MM.1S (cell line): Measurements from ENCODE around the gene ZNF568.

Experiments
- DNase-seq: peaks from one replicate; pipeline ENCODE4 v3.0.0-alpha.2; 2015
- H2AFZ ChIP-seq: fragments of 300-600 bp; sonication (generic); 2 replicates; pipeline ENCODE4 v1.6.0; 2016; ENCODE audit warnings: antibody characterized with exemption, low read length
- H3F3A ChIP-seq: fragments of 300-600 bp; sonication (generic); 2 replicates; pipeline ENCODE4 v1.6.1; 2016; ENCODE audit warnings: mild to moderate bottlenecking, antibody characterized with exemption, low read length, moderate library complexity, mixed read lengths; ENCODE audit not compliant: insufficient read depth
- H3K27ac ChIP-seq: fragments of 300-600 bp; sonication (generic); 2 replicates; pipeline ENCODE4 v1.5.1; 2016; ENCODE audit warnings: mild to moderate bottlenecking, low read length
- H3K27me3 ChIP-seq: fragments of 300-600 bp; sonication (generic); replicated peaks from 2 replicates; pipeline ENCODE4 v1.6.0; 2016; ENCODE audit warnings: low read length; ENCODE audit not compliant: insufficient read depth
- H3K36me3 ChIP-seq: fragments of 300-600 bp; sonication (generic); replicated peaks from 2 replicates; pipeline ENCODE4 v1.6.1; 2016; ENCODE audit warnings: mild to moderate bottlenecking, low read length, mixed read lengths; ENCODE audit not compliant: insufficient read depth
- H3K4me1 ChIP-seq: fragments of 300-600 bp; sonication (generic); 2 replicates; pipeline ENCODE4 v1.6.1; 2016; ENCODE audit warnings: low read length, mixed read lengths
- H3K4me2 ChIP-seq: fragments of 300-600 bp; sonication (generic); 2 replicates; pipeline ENCODE4 v1.6.0; 2016; ENCODE audit warnings: low read depth, low read length
- H3K4me3 ChIP-seq: fragments of 300-600 bp; sonication (generic); 2 replicates; pipeline ENCODE4 v1.5.1; 2016; ENCODE audit warnings: low read length, mixed read lengths
- H3K79me2 ChIP-seq: fragments of 300-600 bp; sonication (generic); 2 replicates; pipeline ENCODE4 v1.6.1; 2016; ENCODE audit warnings: mixed run types, low read length, mixed read lengths
- H3K9ac ChIP-seq: fragments of 300-600 bp; sonication (generic); 2 replicates; pipeline ENCODE4 v1.6.1; 2016; ENCODE audit warnings: low read length, mixed read lengths
- H3K9me2 ChIP-seq: fragments of 300-600 bp; sonication (generic); replicated peaks from 2 replicates; pipeline ENCODE4 v1.6.1; 2016; ENCODE audit warnings: mild to moderate bottlenecking, low read length, mixed read lengths; ENCODE audit not compliant: insufficient read depth
- H3K9me3 ChIP-seq: fragments of 300-600 bp; sonication (generic); replicated peaks from 2 replicates; pipeline ENCODE4 v1.6.1; 2016; ENCODE audit warnings: mild to moderate bottlenecking, low read length, mixed read lengths; ENCODE audit not compliant: insufficient read depth
- H4K20me1 ChIP-seq: fragments of 300-600 bp; sonication (generic); 2 replicates; pipeline ENCODE4 v1.6.1; 2016; ENCODE audit warnings: mild to moderate bottlenecking, low read length, moderate library complexity, mixed read lengths; ENCODE audit not compliant: insufficient read depth
- EZH2 ChIP-seq: fragments of 300-600 bp; sonication (generic); optimal IDR thresholded peaks from 2 replicates; pipeline ENCODE3; 2017; ENCODE audit warnings: low read depth, mild to moderate bottlenecking, antibody characterized with exemption, low read length, mixed read lengths
- EZH2phosphoT487 ChIP-seq: fragments of 300-600 bp; sonication (generic); IDR thresholded peaks from 2 replicates; pipeline ENCODE4 v1.6.1; 2018; ENCODE audit warnings: antibody characterized with exemption, low read length
- TF ChIP-seq, protein P1 (sequence below): fragments of 300-600 bp; sonication (generic); IDR thresholded peaks from 2 replicates; pipeline ENCODE4 v1.5.1; 2016; ENCODE audit warnings: antibody characterized with exemption, low read length, mixed read lengths

Gene ZNF568

DNA sequence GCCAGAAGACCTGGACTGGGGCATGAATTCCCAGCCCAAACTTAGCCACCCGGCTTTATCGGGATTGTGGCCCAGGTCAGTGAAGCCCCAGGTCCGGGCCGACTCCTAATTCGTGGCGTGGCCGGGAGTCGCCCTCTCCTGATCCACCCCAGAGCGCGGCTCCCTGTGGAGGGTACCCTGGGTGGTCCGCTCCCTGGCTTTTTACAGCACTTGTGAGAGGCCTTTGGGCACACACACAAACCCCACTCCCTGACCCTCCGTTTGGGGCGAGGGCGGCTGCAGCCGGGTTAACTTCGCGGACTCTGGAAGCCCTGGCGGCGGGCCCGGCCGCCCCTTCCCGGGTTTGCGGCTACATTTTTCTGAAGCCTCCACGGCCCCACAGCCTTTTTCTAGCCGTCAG, 56.4 kb downstream of the ZNF568 start:
- Histone ChIP-seq H4K20me1 (no peaks in the 10 kb centered on the region), H3K9me2 (no peaks in the 10 kb centered on the region), H3K27me3 (no peaks in the 10 kb centered on the region), H3K4me1 (no peaks in the 10 kb centered on the region), H3K4me3 (no peak overlapping the region), H2AFZ (no peak overlapping the region), H3F3A (no peaks in the 10 kb centered on the region), H3K9ac (no peak overlapping the region), H3K36me3 (no peaks in the 10 kb centered on the region), H3K79me2 (no peaks in the 10 kb centered on the region), H3K9me3 (0 out of 2 replicates have a peak, but pooled peaks cover 2% of the 10 kb centered on the region), H3K4me2 (no peak overlapping the region), H3K27ac (no peak overlapping the region)
- no peak for DNase-seq
- TF ChIP-seq, protein P1, sequence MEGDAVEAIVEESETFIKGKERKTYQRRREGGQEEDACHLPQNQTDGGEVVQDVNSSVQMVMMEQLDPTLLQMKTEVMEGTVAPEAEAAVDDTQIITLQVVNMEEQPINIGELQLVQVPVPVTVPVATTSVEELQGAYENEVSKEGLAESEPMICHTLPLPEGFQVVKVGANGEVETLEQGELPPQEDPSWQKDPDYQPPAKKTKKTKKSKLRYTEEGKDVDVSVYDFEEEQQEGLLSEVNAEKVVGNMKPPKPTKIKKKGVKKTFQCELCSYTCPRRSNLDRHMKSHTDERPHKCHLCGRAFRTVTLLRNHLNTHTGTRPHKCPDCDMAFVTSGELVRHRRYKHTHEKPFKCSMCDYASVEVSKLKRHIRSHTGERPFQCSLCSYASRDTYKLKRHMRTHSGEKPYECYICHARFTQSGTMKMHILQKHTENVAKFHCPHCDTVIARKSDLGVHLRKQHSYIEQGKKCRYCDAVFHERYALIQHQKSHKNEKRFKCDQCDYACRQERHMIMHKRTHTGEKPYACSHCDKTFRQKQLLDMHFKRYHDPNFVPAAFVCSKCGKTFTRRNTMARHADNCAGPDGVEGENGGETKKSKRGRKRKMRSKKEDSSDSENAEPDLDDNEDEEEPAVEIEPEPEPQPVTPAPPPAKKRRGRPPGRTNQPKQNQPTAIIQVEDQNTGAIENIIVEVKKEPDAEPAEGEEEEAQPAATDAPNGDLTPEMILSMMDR = no peak
- TF ChIP-seq EZH2 (no peak), EZH2phosphoT487 (no peak)

DNA sequence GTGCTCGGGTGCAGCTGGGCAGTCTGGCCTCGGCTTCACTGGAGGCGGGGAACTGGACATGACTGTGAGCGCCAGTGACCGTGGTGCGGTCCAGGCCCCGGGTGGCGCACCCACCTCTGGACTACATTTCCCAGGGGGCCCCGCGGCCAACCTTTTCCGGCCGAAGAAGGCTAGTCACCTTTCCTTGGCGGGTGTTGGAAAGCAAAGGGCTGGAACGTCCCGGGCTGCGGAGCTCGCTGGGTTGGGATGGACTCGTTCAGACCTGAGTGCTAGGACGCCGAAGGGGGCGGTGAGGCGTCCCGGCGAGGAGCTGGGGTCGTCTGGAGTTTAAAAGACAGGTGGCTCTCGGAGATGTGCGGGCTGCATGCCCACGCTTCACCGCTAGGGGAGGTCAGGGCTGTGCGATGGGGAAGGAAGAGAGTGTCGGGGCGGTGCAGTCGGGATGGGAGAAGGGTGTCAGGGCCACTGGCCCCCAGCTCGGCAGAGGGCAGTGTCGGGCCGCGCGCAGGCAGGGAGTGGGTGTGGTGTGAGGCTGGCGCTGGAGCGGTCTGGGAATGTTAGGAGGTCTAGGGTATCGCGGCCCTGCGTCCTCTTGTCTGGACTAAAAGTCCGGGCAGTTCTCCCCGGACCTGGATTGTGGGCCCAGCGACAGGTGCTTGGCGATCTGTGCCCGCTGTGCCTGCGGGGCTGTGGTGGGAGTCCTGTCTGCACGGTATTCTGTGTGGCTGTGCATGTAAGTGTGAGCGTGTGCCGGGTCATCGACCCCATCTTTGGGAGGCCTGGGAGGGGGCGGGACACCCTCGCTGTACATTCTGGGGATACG, 57.1 kb downstream of the ZNF568 start:
- no peaks in the 10 kb centered on the region for H3K9me2 ChIP-seq
- no peaks in the 10 kb centered on the region for H3K4me1 ChIP-seq
- no peaks in the 10 kb centered on the region for H3F3A ChIP-seq
- H2AFZ ChIP-seq = no peak overlapping the region
- no peak overlapping the region for H3K27ac ChIP-seq
- no peaks in the 10 kb centered on the region for H3K27me3 ChIP-seq
- H3K36me3 ChIP-seq = no peaks in the 10 kb centered on the region
- H3K4me3 ChIP-seq = no peak overlapping the region
- H3K9me3 ChIP-seq = no peaks in the 10 kb centered on the region
- no peaks in the 10 kb centered on the region for H4K20me1 ChIP-seq
- no peak overlapping the region for H3K9ac ChIP-seq
- H3K4me2 ChIP-seq = no peak overlapping the region
- no peak for TF ChIP-seq EZH2phosphoT487
- no peaks in the 10 kb centered on the region for H3K79me2 ChIP-seq
- DNase-seq = no peak

DNA sequence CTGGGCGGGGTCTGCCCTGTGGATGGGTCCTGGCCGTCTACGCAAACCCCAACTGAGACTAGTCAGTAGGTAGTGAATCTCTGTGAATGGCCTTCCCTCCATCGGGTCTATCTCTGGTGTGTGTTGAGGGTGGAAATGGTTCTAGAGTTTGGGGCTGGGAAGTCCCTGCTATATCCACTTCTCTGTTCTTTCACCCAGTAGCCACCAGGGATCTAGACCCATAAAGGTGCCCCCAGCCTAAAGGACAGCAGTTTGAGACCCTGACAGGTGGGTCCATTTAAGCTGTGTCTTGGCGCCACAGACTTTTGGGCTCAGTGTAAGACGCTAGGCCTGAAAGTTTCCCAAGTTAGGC, 57.7 kb downstream of the ZNF568 start:
- H2AFZ ChIP-seq = no peak overlapping the region
- H3K4me3 ChIP-seq = no peak overlapping the region
- no peak for DNase-seq

DNA sequence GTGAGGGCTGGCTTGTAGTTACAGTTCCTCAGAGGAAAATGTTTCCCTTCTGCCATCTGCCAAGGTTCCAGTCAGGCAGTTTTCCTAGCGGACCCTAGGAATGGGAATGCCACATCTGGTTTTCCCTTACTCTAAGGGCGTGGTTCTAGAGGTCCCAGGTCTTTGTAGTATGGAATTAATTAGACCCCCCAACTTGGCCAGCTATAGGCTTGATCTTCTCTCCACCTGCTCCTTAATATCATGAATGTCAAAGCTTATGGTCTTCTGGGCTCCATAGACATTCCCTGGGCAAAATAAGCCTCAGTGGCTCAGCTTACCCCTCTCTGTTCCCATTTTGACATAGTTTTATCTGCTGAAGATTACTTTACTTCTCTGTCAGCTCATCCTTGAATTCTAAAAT, 70.0 kb downstream of the ZNF568 start:
- Histone ChIP-seq H3K36me3 (no peaks in the 10 kb centered on the region), H3K27me3 (no peaks in the 10 kb centered on the region), H3K4me1 (no peaks in the 10 kb centered on the region), H3K27ac (no peak overlapping the region), H3K9me2 (no peaks in the 10 kb centered on the region), H3F3A (no peaks in the 10 kb centered on the region), H3K4me3 (no peak overlapping the region), H2AFZ (no peak overlapping the region), H3K4me2 (no peak overlapping the region), H3K9me3 (no peaks in the 10 kb centered on the region), H4K20me1 (no peaks in the 10 kb centered on the region), H3K79me2 (no peaks in the 10 kb centered on the region), H3K9ac (no peak overlapping the region)
- TF ChIP-seq, protein P1 = no peak
- TF ChIP-seq EZH2phosphoT487 (no peak), EZH2 (no peak)
- DNase-seq = no peak

More for the DNA sequence above, 57.7 kb downstream of the ZNF568 start:
- H3K4me2 ChIP-seq = no peak overlapping the region
- H3K27me3 ChIP-seq = no peaks in the 10 kb centered on the region
- H3K79me2 ChIP-seq = no peaks in the 10 kb centered on the region
- no peaks in the 10 kb centered on the region for H3K9me3 ChIP-seq
- TF ChIP-seq EZH2phosphoT487 (no peak), EZH2 (no peak)
- TF ChIP-seq, protein P1 = no peak
- H3K9me2 ChIP-seq = no peaks in the 10 kb centered on the region
- no peaks in the 10 kb centered on the region for H3K4me1 ChIP-seq
- H3K9ac ChIP-seq = no peak overlapping the region
- no peaks in the 10 kb centered on the region for H4K20me1 ChIP-seq
- H3K36me3 ChIP-seq = no peaks in the 10 kb centered on the region
- H3F3A ChIP-seq = no peaks in the 10 kb centered on the region
- H3K27ac ChIP-seq = no peak overlapping the region
